Stimulated activated CD8-positive, alpha-beta memory T cell treated with anti-CD3 and anti-CD28 coated beads, Interleukin-7, amount 100 ng/mL, for 24 hours (primary cell): ENCODE data around the gene EXOC2.
"Not testable (repeated sequence)": the region's sequence is repeated elsewhere in the genome, so short reads cannot be mapped to it uniquely, and the experiment has no call there.

ENCODE experiments used
- DNase-seq: peaks from one replicate; pipeline ENCODE4 v3.0.0-alpha.2; 2020; ENCODE audit warnings: low read depth

The EXOC2 gene

GRCh38 chr6:626236-626635 lies 66.7 kb downstream of the EXOC2 start:
- no peak for DNase-seq

GRCh38 chr6:624979-625378 lies 68.0 kb downstream of the EXOC2 start:
- DNase-seq = no peak

GRCh38 chr6:622462-622861 lies 70.5 kb downstream of the EXOC2 start:
- DNase-seq = no peak

GRCh38 chr6:621931-622330 lies 71.0 kb downstream of the EXOC2 start:
- DNase-seq = no peak

GRCh38 chr6:620950-621349 lies 72.0 kb downstream of the EXOC2 start:
- DNase-seq = no peak

- no peak for DNase-seq
Observed at GRCh38 chr6:620166-620565, 72.8 kb downstream of the EXOC2 start.

GRCh38 chr6:617456-618100 lies 75.4 kb downstream of the EXOC2 start:
- DNase-seq = no peak

- no peak for DNase-seq
Observed at GRCh38 chr6:613981-614380, 79.0 kb downstream of the EXOC2 start.

GRCh38 chr6:611928-612327 lies 81.0 kb downstream of the EXOC2 start:
- no peak for DNase-seq

GRCh38 chr6:610882-611281 lies 82.1 kb downstream of the EXOC2 start:
- DNase-seq = no peak

GRCh38 chr6:609905-610304 lies 83.0 kb downstream of the EXOC2 start:
- no peak for DNase-seq

- DNase-seq = no peak
Observed at GRCh38 chr6:606829-607379, 86.0 kb downstream of the EXOC2 start.

GRCh38 chr6:605895-606294 lies 87.0 kb downstream of the EXOC2 start:
- DNase-seq = not testable (repeated sequence)

- no peak for DNase-seq
Observed at GRCh38 chr6:604579-604978, 88.4 kb downstream of the EXOC2 start.

GRCh38 chr6:603265-603664 lies 89.7 kb downstream of the EXOC2 start:
- DNase-seq = no peak

- DNase-seq = no peak
Observed at GRCh38 chr6:599576-600448, 93.1 kb downstream of the EXOC2 start.

GRCh38 chr6:593907-594212 lies 99.1 kb downstream of the EXOC2 start:
- no peak for DNase-seq

GRCh38 chr6:593139-593906 lies 99.6 kb downstream of the EXOC2 start:
- peak; percentile 17 for DNase-seq

GRCh38 chr6:589090-589489 lies 103.8 kb downstream of the EXOC2 start:
- no peak for DNase-seq

- DNase-seq = no peak
Observed at GRCh38 chr6:586553-586952, 106.4 kb downstream of the EXOC2 start.

GRCh38 chr6:583635-584034 lies 109.3 kb downstream of the EXOC2 start:
- DNase-seq = no peak

GRCh38 chr6:583116-583515 lies 109.8 kb downstream of the EXOC2 start:
- DNase-seq = no peak

GRCh38 chr6:582370-582769 lies 110.6 kb downstream of the EXOC2 start:
- no peak for DNase-seq
